Measurements from ENCODE around the gene KLC1. TPM values are rescaled to one million over a fixed set of nuclear protein-coding genes. Genes with fewer than 3 reads are reported as not detected.
A peak's percentile ranks its signal among the peaks of the same experiment; 100 is the strongest.

KLC1 gene
- total RNA-seq (2013; cell fraction: nucleolus; rRNA removed), result 554 and 642 TPM in 2 replicates
- total RNA-seq (2014; rRNA removed) (95.2 and 105 TPM in 2 replicates), total RNA-seq (2014; rRNA removed; fragmentation: Illumina TruSeq; extraction: Trizol) (68.9 and 71.4 TPM in 2 replicates), total RNA-seq (2021) (102 and 113 TPM in 2 replicates), polyA plus RNA-seq (2011; rRNA removed) (85.2 and 120 TPM in 2 replicates), polyA plus RNA-seq (2014; fragmentation: Illumina TruSeq; extraction: Trizol) (39.2 and 44.2 TPM in 2 replicates), polyA plus RNA-seq (2014; fragmentation: Nextera tagmentation; extraction: Ambion mirVana) (10 to 100 TPM in 1 of 2 experiments, 1 to 10 TPM in 1; 5.5 to 15.5 TPM), polyA plus RNA-seq (2014; rRNA removed) (137 and 140 TPM in 2 replicates), polyA plus RNA-seq (2016; fragmentation: Nextera tagmentation; extraction: Ambion mirVana) (10 to 100 TPM; 75.7 to 76.5 TPM), polyA minus RNA-seq (2011; rRNA and poly(A)+ RNA removed) (56.7 and 78.0 TPM in 2 replicates), Bru-seq, nascent RNA (percentile 79 among the genes with signal in this experiment), BruChase-seq, experiment 1, labeled RNA remaining after a 6-hour chase (percentile 98 among the genes with signal in this experiment), BruChase-seq, experiment 2, labeled RNA remaining after a 2-hour chase (percentile 96 among the genes with signal in this experiment)
- 28.4 TPM for polyA plus RNA-seq (2011; ENCODE audit: low read depth)
- 67.3 and 92.1 TPM in 2 replicates for polyA plus RNA-seq (2011; cell fraction: cytosol; rRNA removed)
- polyA plus RNA-seq (2011; cell fraction: nucleus; rRNA removed), result 163 and 232 TPM in 2 replicates
- 47.0 and 54.6 TPM in 2 replicates for polyA plus RNA-seq (2012)
- 26.9 and 31.3 TPM in 2 replicates for polyA minus RNA-seq (2011; cell fraction: cytosol; rRNA and poly(A)+ RNA removed)
- 69.4 and 128 TPM in 2 replicates for polyA minus RNA-seq (2011; cell fraction: nucleus; rRNA and poly(A)+ RNA removed)
- long read RNA-seq, experiment 1, full-length matches to known transcripts, result 21 of 32 reads
- long read RNA-seq, experiment 1, partial matches to known transcripts, result 6 of 32 reads
- long read RNA-seq, experiment 1, other reads (novel, unspliced or antisense), result 5 of 32 reads
- long read RNA-seq, experiment 2, full-length matches to known transcripts, result 5 of 18 reads
- long read RNA-seq, experiment 2, partial matches to known transcripts, result 8 of 18 reads
- long read RNA-seq, experiment 2, other reads (novel, unspliced or antisense), result 5 of 18 reads

- peaks cover 42% of the 10 kb centered on the region for H3K79me2 ChIP-seq (ENCODE audit: control insufficient read depth, insufficient read depth, low read length)
- peak within 1 kb of the TSS; percentile 96 for H3K4me2 ChIP-seq (ENCODE audit: control insufficient read depth, insufficient read depth)
- H3K27ac ChIP-seq (ENCODE audit: control insufficient read depth, insufficient read depth), result peak within 1 kb of the TSS; percentile 60
- ChIA-PET CTCF (no interaction called here), RAD21 (ENCODE audit: unreplicated experiment) (interaction anchor here (1.3 kb wide), 1 partner anchor 51 kb away, joined by 3 read pairs; no protein-coding TSS in a partner anchor), POLR2A (interaction anchor here (0.7 to 2.1 kb wide), 4 partner anchors 24 to 1059 kb away, joined by 3 to 5 read pairs (median 4); partner anchors contain the start of gene XRCC3), SMC1A (ENCODE audit: uncharacterized antibody, unreplicated experiment) (no interaction called here)
- peak within 1 kb of the TSS; percentile 96 for H3K4me3 ChIP-seq
- FAIRE-seq, result no peak
- intact Hi-C loops (cut with micrococcal nuclease; ENCODE audit: unreplicated experiment), result no loop called here
- BruUV-seq (replicated peaks), result TSS peak; percentile 93
- under 1% methylated on average over 34 of the region's 97 CpGs for WGBS (ENCODE audit: insufficient coverage, insufficient replicate concordance, low lambda C conversion rate, missing lambda C conversion rate)
- H4K20me1 ChIP-seq (ENCODE audit: control insufficient read depth, insufficient read depth), result peaks cover 4% of the 10 kb centered on the region; the same call in 1 of the 2 replicates
- in situ Hi-C loops (cut with MboI), result no loop called here
- peak; percentile 73 for ATAC-seq
- H3K27me3 ChIP-seq (replicated peaks in 1 of 2; ENCODE audit: control insufficient read depth in 2 of 2, insufficient read depth in 2 of 2, low read length in 1 of 2), result no peaks in the 10 kb centered on the region
- H2AFZ ChIP-seq (ENCODE audit: control insufficient read depth, low read depth, low read length), result peak within 1 kb of the TSS; percentile 92
- peaks cover 30% of the 10 kb centered on the region for H3K4me1 ChIP-seq (ENCODE audit: control insufficient read depth, insufficient read depth, low read length)
- no peaks in the 10 kb centered on the region for H3K9me3 ChIP-seq (replicated peaks; ENCODE audit: control insufficient read depth, insufficient read depth, low read length)
- H3K9ac ChIP-seq (ENCODE audit: control insufficient read depth, insufficient read depth, low read length), result peak within 1 kb of the TSS; percentile 90
- H3K36me3 ChIP-seq (ENCODE audit: control insufficient read depth in 2 of 2, insufficient read depth in 2 of 2, low read length in 1 of 2), result no peaks in the 10 kb centered on the region; a peak in 1 of 4 replicates
- no peak for DNase-seq (ENCODE audit: low read depth, low spot score)
- TF ChIP-seq ATF7 (IDR thresholded peaks at IDR 0.05; ENCODE audit: low read depth) (peak; percentile 99), ZZZ3 (IDR thresholded peaks at IDR 0.05; ENCODE audit: control insufficient read depth, insufficient read length, low read depth) (no peak), TARDBP (IDR thresholded peaks at IDR 0.05; ENCODE audit: borderline replicate concordance) (no peak), HCFC1 (IDR thresholded peaks at IDR 0.05; ENCODE audit: low read length) (peak; percentile 50), BACH1 (IDR thresholded peaks at IDR 0.05; ENCODE audit: borderline replicate concordance) (peak; percentile 80), PRDM15 (CRISPR knock-in tag; IDR thresholded peaks at IDR 0.05) (peak; percentile 83), TBL1XR1 (IDR thresholded peaks at IDR 0.05; ENCODE audit: low read depth, low read length) (0 out of 2 replicates have a peak, but pooled peaks have one; percentile 17), SMAD1 (IDR thresholded peaks at IDR 0.05; ENCODE audit: low read depth, partially characterized antibody) (no peak), MEF2B (IDR thresholded peaks at IDR 0.05; ENCODE audit: partially characterized antibody, poor library complexity, severe bottlenecking) (no peak), LARP7 (IDR thresholded peaks at IDR 0.05) (peak; percentile 90)
- TF ChIP-seq, protein P1, sequence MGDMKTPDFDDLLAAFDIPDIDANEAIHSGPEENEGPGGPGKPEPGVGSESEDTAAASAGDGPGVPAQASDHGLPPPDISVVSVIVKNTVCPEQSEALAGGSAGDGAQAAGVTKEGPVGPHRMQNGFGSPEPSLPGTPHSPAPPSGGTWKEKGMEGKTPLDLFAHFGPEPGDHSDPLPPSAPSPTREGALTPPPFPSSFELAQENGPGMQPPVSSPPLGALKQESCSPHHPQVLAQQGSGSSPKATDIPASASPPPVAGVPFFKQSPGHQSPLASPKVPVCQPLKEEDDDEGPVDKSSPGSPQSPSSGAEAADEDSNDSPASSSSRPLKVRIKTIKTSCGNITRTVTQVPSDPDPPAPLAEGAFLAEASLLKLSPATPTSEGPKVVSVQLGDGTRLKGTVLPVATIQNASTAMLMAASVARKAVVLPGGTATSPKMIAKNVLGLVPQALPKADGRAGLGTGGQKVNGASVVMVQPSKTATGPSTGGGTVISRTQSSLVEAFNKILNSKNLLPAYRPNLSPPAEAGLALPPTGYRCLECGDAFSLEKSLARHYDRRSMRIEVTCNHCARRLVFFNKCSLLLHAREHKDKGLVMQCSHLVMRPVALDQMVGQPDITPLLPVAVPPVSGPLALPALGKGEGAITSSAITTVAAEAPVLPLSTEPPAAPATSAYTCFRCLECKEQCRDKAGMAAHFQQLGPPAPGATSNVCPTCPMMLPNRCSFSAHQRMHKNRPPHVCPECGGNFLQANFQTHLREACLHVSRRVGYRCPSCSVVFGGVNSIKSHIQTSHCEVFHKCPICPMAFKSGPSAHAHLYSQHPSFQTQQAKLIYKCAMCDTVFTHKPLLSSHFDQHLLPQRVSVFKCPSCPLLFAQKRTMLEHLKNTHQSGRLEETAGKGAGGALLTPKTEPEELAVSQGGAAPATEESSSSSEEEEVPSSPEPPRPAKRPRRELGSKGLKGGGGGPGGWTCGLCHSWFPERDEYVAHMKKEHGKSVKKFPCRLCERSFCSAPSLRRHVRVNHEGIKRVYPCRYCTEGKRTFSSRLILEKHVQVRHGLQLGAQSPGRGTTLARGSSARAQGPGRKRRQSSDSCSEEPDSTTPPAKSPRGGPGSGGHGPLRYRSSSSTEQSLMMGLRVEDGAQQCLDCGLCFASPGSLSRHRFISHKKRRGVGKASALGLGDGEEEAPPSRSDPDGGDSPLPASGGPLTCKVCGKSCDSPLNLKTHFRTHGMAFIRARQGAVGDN (IDR thresholded peaks at IDR 0.05), result peak; percentile 71
Observed at GRCh38 chr14:103628684-103629502, at the start of gene KLC1. TSS of gene KLC1 (plus strand) at chr14:103629211. CDS start at chr14:103654565, 25,354 bp downstream.

Measured in GM12878 (cell line).